Ovary (tissue), 3 donors: Measurements from ENCODE around the gene DNAJB11.

Experiments
- EP300 ChIP-seq: sonication (generic); formaldehyde crosslinking; IDR thresholded peaks from one replicate; pipeline ENCODE4 v1.6.1; 2017; ENCODE audit warnings: antibody characterized with exemption
- POLR2A ChIP-seq: fragments of 450-650 bp; IDR thresholded peaks from one replicate; pipeline ENCODE4 v1.6.1; 2017; ENCODE audit warnings: antibody characterized with exemption, mild to moderate bottlenecking, moderate library complexity
- TF ChIP-seq, protein P1 (sequence below), 3 donors: fragments of 450-650 bp in 2 of 3; fragments of 200-600 bp in 1 of 3; IDR thresholded peaks; one replicate each; pipeline versions ENCODE4 v1.5.1 to v1.8.0; 2016 to 2022; ENCODE audit warnings: antibody characterized with exemption in 3 of 3, mild to moderate bottlenecking in 1 of 3
- donor health status: DM: no; HTN: no; CAD: no.

GRCh38 chr3:186626254-186626847 is 55.8 kb downstream of the DNAJB11 start:
- TF ChIP-seq, protein P1, sequence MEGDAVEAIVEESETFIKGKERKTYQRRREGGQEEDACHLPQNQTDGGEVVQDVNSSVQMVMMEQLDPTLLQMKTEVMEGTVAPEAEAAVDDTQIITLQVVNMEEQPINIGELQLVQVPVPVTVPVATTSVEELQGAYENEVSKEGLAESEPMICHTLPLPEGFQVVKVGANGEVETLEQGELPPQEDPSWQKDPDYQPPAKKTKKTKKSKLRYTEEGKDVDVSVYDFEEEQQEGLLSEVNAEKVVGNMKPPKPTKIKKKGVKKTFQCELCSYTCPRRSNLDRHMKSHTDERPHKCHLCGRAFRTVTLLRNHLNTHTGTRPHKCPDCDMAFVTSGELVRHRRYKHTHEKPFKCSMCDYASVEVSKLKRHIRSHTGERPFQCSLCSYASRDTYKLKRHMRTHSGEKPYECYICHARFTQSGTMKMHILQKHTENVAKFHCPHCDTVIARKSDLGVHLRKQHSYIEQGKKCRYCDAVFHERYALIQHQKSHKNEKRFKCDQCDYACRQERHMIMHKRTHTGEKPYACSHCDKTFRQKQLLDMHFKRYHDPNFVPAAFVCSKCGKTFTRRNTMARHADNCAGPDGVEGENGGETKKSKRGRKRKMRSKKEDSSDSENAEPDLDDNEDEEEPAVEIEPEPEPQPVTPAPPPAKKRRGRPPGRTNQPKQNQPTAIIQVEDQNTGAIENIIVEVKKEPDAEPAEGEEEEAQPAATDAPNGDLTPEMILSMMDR (IDR thresholded peaks at IDR 0.05): no peak
- TF ChIP-seq POLR2A (no peak), EP300 (no peak)
